ENCODE data around the gene FAM43B.

FAM43B gene

GRCh38 chr1:20552728-20553445 lies 514 bp downstream of the FAM43B start:
- no peak for DNase-seq

- no peak for DNase-seq
These were observed 2.8 kb downstream of the FAM43B start for GRCh38 chr1:20555025-20555757.

GRCh38 chr1:20555758-20556120 lies 3.4 kb downstream of the FAM43B start:
- DNase-seq, result no peak

- DNase-seq, result no peak
These were observed 5.8 kb downstream of the FAM43B start for GRCh38 chr1:20558191-20558590.

- no peak for DNase-seq
These were observed 8.6 kb downstream of the FAM43B start for GRCh38 chr1:20560966-20561365.

- no peak for DNase-seq
These were observed 12.9 kb downstream of the FAM43B start for GRCh38 chr1:20565234-20565633.

- no peak for DNase-seq
These were observed 17.2 kb downstream of the FAM43B start for GRCh38 chr1:20569523-20570098.

- DNase-seq, result no peak
These were observed 19.1 kb downstream of the FAM43B start for GRCh38 chr1:20571427-20571826.

- no peak for DNase-seq
These were observed 21.6 kb downstream of the FAM43B start for GRCh38 chr1:20573987-20574386.

GRCh38 chr1:20574686-20575540 lies 22.5 kb downstream of the FAM43B start:
- peak; percentile 92 for DNase-seq

GRCh38 chr1:20575541-20576336 lies 23.4 kb downstream of the FAM43B start:
- DNase-seq, result no peak

- no peak for DNase-seq
These were observed 25.7 kb downstream of the FAM43B start for GRCh38 chr1:20578062-20578461.

GRCh38 chr1:20578721-20579395 lies 26.5 kb downstream of the FAM43B start:
- no peak for DNase-seq

GRCh38 chr1:20584890-20585289 lies 32.5 kb downstream of the FAM43B start:
- DNase-seq, result no peak

GRCh38 chr1:20586953-20587660 lies 34.7 kb downstream of the FAM43B start:
- DNase-seq, result no peak

GRCh38 chr1:20587661-20588053 lies 35.3 kb downstream of the FAM43B start:
- DNase-seq, result no peak

- no peak for DNase-seq
These were observed 36.4 kb downstream of the FAM43B start, which contains the start of gene CDA for GRCh38 chr1:20588634-20589225. Gene CDA, plus strand, starts transcription at chr1:20589097. Its CDS starts 33 bp downstream, at chr1:20589130.

- DNase-seq, result no peak
These were observed 37.2 kb downstream of the FAM43B start for GRCh38 chr1:20589331-20590278.

- DNase-seq, result peak; percentile 67
These were observed 38.0 kb downstream of the FAM43B start for GRCh38 chr1:20590306-20590777.
